CD4-positive, CD25-positive, alpha-beta regulatory T cell (primary cell): ENCODE results near the gene TMEM134. TPM values are rescaled to one million over a fixed set of nuclear protein-coding genes. Genes with fewer than 3 reads are reported as not detected.

Source experiments
- ATAC-seq, 2 donors: fragments of 150-1000 bp; cut with Tn5 transposase; one replicate each; pipeline ENCODE4 v1.10.0; 2021; ENCODE audit warnings: low read depth in 2 of 2, moderate number of reproducible peaks in 2 of 2, moderate library complexity in 1 of 2
- DNase-seq, 3 donors: peaks; one replicate each; pipeline versions ENCODE4 v3.0.0 to v3.0.0-alpha.2; 2012 to 2022; ENCODE audit warnings: mixed read lengths in 1 of 3
- H3K27ac ChIP-seq: one replicate; pipeline ENCODE4 v1.7.0; 2013; ENCODE audit warnings: mild to moderate bottlenecking, low read length; ENCODE audit not compliant: insufficient read depth, poor library complexity, severe bottlenecking
- H3K27me3 ChIP-seq: one replicate; pipeline ENCODE4 v1.7.0; 2013; ENCODE audit warnings: low read length; ENCODE audit not compliant: control insufficient read depth, insufficient read depth
- H3K36me3 ChIP-seq: one replicate; pipeline ENCODE4 v1.7.0; 2013; ENCODE audit warnings: mild to moderate bottlenecking, low read length, moderate library complexity; ENCODE audit not compliant: control insufficient read depth, insufficient read depth
- H3K4me1 ChIP-seq: 2 replicates; pipeline ENCODE4 v1.7.0; 2013; ENCODE audit warnings: mild to moderate bottlenecking, low read length; ENCODE audit not compliant: insufficient read depth, control insufficient read depth, poor library complexity, severe bottlenecking
- H3K4me3 ChIP-seq: one replicate; pipeline ENCODE4 v1.7.0; 2013; ENCODE audit warnings: low read depth, mild to moderate bottlenecking, low read length, moderate library complexity
- H3K9me3 ChIP-seq, 2 experiments: 1 replicate in 1 of 2; 2 replicates in 1 of 2; pipeline ENCODE4 v1.7.0; 2013; ENCODE audit warnings: low read length in 2 of 2, mild to moderate bottlenecking in 1 of 2, moderate library complexity in 1 of 2; ENCODE audit not compliant: control insufficient read depth in 2 of 2
- H3K27ac Mint-ChIP-seq, 3 donors: one replicate each; pipeline ENCODE4 v1.8.0; 2020 to 2022; ENCODE audit warnings: mild to moderate bottlenecking in 3 of 3, mixed read lengths in 3 of 3, moderate library complexity in 2 of 3
- H3K27me3 Mint-ChIP-seq: one replicate; pipeline ENCODE4 v1.8.0; 2022; ENCODE audit warnings: mild to moderate bottlenecking, mixed read lengths
- H3K36me3 Mint-ChIP-seq: one replicate; pipeline ENCODE4 v1.8.0; 2020; ENCODE audit warnings: mixed read lengths
- H3K4me1 Mint-ChIP-seq, 4 donors: one replicate each; pipeline ENCODE4 v1.8.0; 2020 to 2022; ENCODE audit warnings: mixed read lengths in 4 of 4, mild to moderate bottlenecking in 1 of 4
- H3K4me3 Mint-ChIP-seq, 4 donors: one replicate each; pipeline ENCODE4 v1.8.0; 2020 to 2022; ENCODE audit warnings: mild to moderate bottlenecking in 4 of 4, mixed read lengths in 4 of 4, moderate library complexity in 3 of 4
- H3K9me3 Mint-ChIP-seq, 7 donors: one replicate each; pipeline ENCODE4 v1.8.0; 2020 to 2022; ENCODE audit warnings: mixed read lengths in 7 of 7, mild to moderate bottlenecking in 3 of 7, moderate library complexity in 2 of 7
- polyA plus RNA-seq, 4 donors: library from polyadenylated mRNA; unstranded; fragments of 300-500 nt; fragmentation: Illumina TruSeq; gene quantifications; one replicate each; pipeline ENCODE4 v1.2.3, GENCODE V29; 2021
- total RNA-seq: library from RNA; stranded (reverse); gene quantifications from one replicate; pipeline ENCODE4 v1.2.3, GENCODE V29; 2022

Gene TMEM134
- total and polyA plus RNA-seq, 5 donors from 2014 or later, result 48.7 to 228 (median 158) TPM

DNA sequence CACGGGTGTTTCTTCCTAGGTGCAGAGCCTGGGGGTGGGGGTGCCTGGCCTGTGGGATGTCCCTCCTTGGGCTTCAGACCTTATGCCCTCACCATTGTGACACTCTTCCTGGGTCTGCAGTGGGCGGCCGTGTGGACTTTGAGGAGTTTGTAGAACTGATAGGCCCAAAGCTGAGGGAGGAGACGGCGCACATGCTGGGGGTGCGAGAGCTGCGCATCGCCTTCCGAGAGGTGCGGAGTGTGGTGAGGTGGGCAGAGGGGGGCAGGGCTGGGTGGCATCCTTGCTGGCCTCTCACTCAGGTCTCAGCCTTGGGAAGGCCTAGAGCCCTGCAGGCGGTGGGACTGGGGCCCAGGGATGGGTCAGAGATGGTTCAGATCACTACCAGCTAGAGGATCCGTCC lies 11.6 kb downstream of the TMEM134 start:
- Mint-ChIP-seq H3K36me3 (no peaks in the 10 kb centered on the region), H3K27me3 (peaks cover 6% of the 10 kb centered on the region), H3K27ac (no peak overlapping the region), H3K4me3 (no peak overlapping the region), H3K4me1 (peaks cover 5 to 18% (median 6%) of the 10 kb centered on the region in 4 donors), H3K9me3 (peaks cover 0 to 2% (median 0%) of the 10 kb centered on the region in 7 donors)
- no peak for ATAC-seq
- Histone ChIP-seq H3K27me3 (no peaks in the 10 kb centered on the region), H3K4me3 (no peak overlapping the region), H3K4me1 (no peaks in the 10 kb centered on the region), H3K27ac (no peak overlapping the region), H3K36me3 (no peaks in the 10 kb centered on the region), H3K9me3 (no peaks in the 10 kb centered on the region)
- DNase-seq, result no peak

DNA sequence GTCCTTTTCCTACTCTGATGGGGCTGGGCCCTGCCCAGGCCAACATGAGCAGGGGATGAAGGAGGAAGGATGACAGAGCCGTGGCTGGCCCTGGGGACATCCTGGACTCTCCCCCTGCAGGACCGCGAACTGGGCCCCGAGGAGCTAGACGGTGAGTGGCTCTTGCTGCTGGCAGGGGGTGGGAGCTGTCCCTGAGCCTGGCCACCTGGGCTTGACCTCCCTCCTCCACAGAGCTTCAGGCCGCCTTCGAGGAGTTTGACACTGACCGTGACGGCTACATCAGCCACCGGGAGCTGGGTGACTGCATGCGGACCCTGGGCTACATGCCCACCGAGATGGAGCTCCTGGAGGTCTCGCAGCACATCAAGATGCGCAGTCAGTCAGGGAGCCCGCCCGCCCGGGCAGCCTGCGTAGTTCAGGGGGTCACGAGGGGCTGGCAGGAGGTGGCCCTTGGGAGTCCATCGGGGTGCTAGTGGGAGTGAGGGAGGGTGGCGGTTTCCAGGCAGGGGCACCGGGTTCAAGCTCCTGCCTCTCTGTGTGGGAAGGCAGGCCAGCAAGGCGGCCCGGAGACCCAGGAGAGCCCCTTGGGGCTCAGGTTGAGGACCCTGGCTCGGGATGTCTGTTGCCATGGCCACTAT lies 12.9 kb downstream of the TMEM134 start:
- Mint-ChIP-seq H3K4me1 (peaks cover 5 to 18% (median 6%) of the 10 kb centered on the region in 4 donors), H3K27ac (no peak overlapping the region), H3K27me3 (peaks cover 6% of the 10 kb centered on the region), H3K36me3 (no peaks in the 10 kb centered on the region), H3K4me3 (no peak overlapping the region), H3K9me3 (peaks cover 0 to 2% (median 0%) of the 10 kb centered on the region in 7 donors)
- Histone ChIP-seq H3K36me3 (no peaks in the 10 kb centered on the region), H3K27me3 (no peaks in the 10 kb centered on the region), H3K4me1 (no peaks in the 10 kb centered on the region), H3K27ac (no peak overlapping the region), H3K4me3 (no peak overlapping the region), H3K9me3 (no peaks in the 10 kb centered on the region)
- ATAC-seq (no peak), DNase-seq (no peak)

DNA sequence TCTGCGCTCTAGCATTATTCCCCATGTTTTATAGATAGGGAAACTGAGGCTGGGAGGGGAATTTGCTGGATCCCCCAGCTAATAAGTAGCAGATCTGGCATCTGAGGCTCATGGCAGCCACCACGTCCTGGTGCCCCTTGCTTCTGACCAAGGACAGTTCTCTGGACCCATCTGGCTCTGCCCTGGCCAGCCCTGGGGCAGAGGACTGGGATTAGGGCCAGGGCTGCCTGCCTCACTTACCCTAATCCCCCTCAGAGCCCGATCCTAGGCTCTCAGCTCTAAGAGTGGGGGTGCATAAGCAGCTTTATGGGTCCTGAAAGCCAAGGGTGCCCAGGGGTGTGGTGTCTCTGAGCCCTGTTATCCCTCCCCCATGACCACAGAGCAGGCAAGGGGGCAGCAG lies 14.0 kb downstream of the TMEM134 start, which contains the start of gene CABP4:
Gene CABP4, plus strand, starts transcription at position 301 of the 400 bp plus-strand sequence. Its CDS starts 70 bp downstream, at position 371.
- Histone ChIP-seq H3K27me3 (no peaks in the 10 kb centered on the region), H3K4me1 (no peaks in the 10 kb centered on the region), H3K4me3 (no peak within 1 kb of the TSS), H3K9me3 (no peaks in the 10 kb centered on the region), H3K27ac (no peak within 1 kb of the TSS), H3K36me3 (no peaks in the 10 kb centered on the region)
- peaks cover 4 to 19% (median 5%) of the 10 kb centered on the region in 4 donors for H3K4me1 Mint-ChIP-seq
- peaks cover 6% of the 10 kb centered on the region for H3K27me3 Mint-ChIP-seq
- peak within 1 kb of the TSS in 1 of 3 donors; percentile 26 for H3K27ac Mint-ChIP-seq
- no peak for ATAC-seq
- no peaks in the 10 kb centered on the region for H3K36me3 Mint-ChIP-seq
- no peak within 1 kb of the TSS for H3K4me3 Mint-ChIP-seq
- H3K9me3 Mint-ChIP-seq, result peaks cover 0 to 2% (median 0%) of the 10 kb centered on the region in 7 donors
- no peak for DNase-seq

DNA sequence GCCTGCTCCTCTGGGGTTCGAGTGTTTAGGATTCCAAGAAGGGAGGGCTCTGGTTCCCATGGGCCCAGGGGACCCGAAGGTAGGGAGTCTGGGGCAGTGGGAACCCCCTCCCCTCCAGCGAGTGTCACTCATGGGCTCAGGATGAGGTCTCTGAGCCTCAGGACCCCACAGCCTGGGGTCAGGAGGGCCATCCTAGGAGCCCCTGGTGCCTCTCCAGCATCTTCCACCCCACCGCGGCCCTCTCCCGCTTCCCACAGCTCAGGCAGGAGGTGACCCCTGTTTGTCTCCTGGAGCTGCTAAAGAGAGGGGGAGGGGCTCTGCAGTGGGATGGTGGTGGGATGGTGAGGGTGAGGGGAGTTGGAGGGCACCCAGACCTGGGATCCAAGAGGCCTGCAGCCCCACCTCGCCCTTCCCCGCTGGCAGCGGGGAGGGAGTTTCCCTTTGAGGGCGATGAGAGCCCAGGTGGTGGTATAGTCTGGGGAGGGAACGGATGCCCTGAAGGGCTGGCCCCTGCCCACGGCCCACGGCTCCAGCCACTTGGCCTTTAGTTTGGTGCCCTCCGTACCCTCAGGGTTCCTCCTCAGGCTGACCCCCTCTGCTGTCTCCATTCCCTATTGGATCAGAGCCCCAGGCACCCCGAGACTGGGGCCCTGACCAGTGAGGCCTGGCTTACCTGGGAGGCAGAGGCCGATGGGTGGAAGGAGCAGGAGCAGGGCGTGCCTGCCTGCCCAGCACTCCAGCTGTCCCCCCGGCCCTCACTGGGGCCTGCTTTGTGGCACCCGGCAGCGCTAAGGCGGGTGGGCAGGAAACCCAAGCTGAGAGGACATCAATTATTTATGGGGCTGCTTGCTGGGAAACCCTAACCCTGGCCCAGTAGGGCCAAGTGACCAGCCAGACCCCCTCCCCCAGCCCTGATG lies 15.0 kb downstream of the TMEM134 start:
- Histone ChIP-seq H3K27me3 (no peaks in the 10 kb centered on the region), H3K9me3 (no peaks in the 10 kb centered on the region), H3K4me1 (peaks cover 6% of the 10 kb centered on the region), H3K36me3 (no peaks in the 10 kb centered on the region), H3K4me3 (no peak overlapping the region), H3K27ac (no peak overlapping the region)
- Mint-ChIP-seq H3K9me3 (no peaks in the 10 kb centered on the region), H3K27ac (no peak overlapping the region), H3K27me3 (peaks cover 1% of the 10 kb centered on the region), H3K36me3 (no peaks in the 10 kb centered on the region), H3K4me3 (no peak overlapping the region), H3K4me1 (peaks cover 0 to 17% (median 5%) of the 10 kb centered on the region in 4 donors)
- DNase-seq (no peak), ATAC-seq (no peak)

DNA sequence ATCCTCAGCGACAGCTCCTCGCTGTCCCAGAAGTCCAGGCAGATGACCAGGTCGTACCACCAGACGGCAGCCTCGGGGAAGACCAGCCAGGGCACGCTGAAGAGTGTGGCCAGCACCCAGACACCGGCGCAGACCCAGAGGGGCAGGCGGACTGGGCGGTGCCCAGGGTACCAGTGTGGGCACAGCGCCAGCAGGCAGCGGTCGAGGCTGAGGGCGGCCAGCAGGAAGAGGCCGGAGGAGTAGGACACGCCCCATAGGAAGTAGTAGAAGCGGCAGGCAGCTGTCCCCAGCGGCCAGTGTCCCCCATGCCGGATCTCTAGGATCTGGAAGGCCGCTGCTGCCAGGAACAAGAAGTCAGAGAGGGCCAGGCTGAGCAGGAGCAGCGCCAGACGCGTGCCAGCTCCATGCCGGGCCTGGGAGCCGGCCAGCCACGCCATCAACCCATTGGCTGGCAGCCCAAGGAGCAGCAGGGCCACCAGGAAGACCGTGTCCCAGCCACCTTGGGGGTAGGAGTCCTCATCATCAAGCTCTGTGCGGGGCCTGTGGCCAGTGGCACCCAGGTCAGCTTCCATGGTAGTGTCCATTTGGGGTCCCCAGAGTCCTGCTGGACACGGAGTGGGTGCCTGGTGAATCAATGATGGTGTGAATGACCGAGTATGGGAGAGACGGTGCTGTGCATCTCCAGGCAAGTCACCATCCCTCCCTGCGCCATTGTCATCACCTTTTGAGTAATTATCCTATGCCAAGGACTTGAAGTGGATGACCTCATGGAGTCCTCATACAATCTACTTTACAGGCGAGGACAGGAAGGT lies 16.7 kb downstream of the TMEM134 start, which contains the start of gene GPR152:
Gene GPR152, minus strand, starts transcription at position 589 of the 812 bp plus-strand sequence. Its CDS starts 5 bp downstream, at position 584.
- Mint-ChIP-seq H3K4me3 (no peak within 1 kb of the TSS), H3K9me3 (no peaks in the 10 kb centered on the region), H3K36me3 (no peaks in the 10 kb centered on the region), H3K27ac (no peak within 1 kb of the TSS), H3K4me1 (peaks cover 0 to 30% (median 13%) of the 10 kb centered on the region in 4 donors), H3K27me3 (no peaks in the 10 kb centered on the region)
- Histone ChIP-seq H3K36me3 (no peaks in the 10 kb centered on the region), H3K4me3 (no peak within 1 kb of the TSS), H3K9me3 (no peaks in the 10 kb centered on the region), H3K27ac (no peak within 1 kb of the TSS), H3K27me3 (no peaks in the 10 kb centered on the region), H3K4me1 (peaks cover 21% of the 10 kb centered on the region)
- ATAC-seq (no peak), DNase-seq (no peak)

DNA sequence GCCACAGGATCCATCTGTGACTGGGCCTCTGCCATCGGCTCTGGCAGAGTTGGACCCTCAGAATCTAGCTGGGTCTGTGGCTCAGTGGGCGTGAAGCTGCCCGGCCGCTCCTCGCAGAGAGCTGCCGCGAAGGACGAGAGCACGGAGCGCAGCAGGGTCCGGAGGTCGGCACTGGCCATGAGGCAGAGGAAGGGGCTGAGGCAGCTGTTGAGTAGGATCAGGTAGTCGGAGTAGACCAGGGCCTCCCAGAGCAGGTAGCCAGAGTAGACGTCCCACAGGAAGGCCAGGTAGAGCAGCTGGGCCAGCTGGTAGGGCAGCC lies 17.4 kb downstream of the TMEM134 start:
- H3K4me1 Mint-ChIP-seq, result peaks cover 0 to 36% (median 15%) of the 10 kb centered on the region in 4 donors
- DNase-seq, result no peak
- Histone ChIP-seq H3K4me3 (no peak overlapping the region), H3K4me1 (peaks cover 28% of the 10 kb centered on the region), H3K9me3 (no peaks in the 10 kb centered on the region), H3K27ac (no peak overlapping the region), H3K27me3 (no peaks in the 10 kb centered on the region), H3K36me3 (no peaks in the 10 kb centered on the region)
- H3K27me3 Mint-ChIP-seq, result no peaks in the 10 kb centered on the region
- no peaks in the 10 kb centered on the region for H3K36me3 Mint-ChIP-seq
- no peak overlapping the region for H3K4me3 Mint-ChIP-seq
- no peak for ATAC-seq
- H3K9me3 Mint-ChIP-seq, result no peaks in the 10 kb centered on the region
- H3K27ac Mint-ChIP-seq, result no peak overlapping the region

DNA sequence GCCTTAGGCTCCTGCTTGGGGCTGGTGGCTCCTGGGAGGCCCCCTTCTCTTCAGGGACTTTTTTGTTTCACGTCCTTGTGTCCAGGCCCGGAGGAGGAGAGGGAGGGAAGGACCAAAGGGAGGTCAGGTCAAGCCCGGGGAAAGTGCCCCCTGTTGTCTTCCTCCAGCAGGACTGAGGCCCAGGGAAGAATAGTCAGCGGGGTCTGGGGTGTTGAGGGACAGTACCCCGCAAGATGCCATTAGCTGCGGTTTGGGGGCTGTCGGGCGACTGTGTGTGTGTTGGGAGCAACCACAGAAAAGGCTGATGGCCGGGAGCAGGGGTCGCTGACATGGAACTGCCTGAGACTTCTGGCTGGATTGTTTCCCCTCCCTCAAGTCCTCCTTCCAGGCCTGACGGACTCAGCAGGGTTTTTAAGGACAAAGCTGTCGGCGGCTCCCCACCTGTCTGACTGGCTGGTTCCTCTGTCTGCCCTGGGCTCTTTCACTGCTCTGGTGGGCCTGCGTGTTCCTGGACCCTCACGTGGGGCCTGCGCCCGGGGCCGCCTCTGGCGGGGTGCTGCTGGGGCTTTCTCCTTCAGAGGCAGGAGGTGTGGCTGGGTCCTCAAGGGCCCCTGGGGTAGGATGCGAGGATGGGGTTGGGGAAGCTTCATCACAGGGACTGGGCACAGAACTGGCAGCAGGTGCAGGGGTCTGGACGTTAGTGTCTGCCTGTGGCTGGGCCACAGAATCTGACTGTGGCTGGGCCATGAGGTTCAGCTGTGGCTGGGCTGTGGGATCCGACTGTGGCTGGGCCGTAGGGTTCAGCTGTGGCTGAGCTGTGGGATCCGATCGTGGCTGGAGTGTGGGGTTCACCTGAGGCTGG lies 18.0 kb downstream of the TMEM134 start:
- ATAC-seq, result no peak

More for the DNA sequence above, 18.0 kb downstream of the TMEM134 start:
- H3K4me1 ChIP-seq, result peaks cover 34% of the 10 kb centered on the region
- H3K27me3 ChIP-seq, result no peaks in the 10 kb centered on the region
- H3K36me3 ChIP-seq, result no peaks in the 10 kb centered on the region
- no peak overlapping the region for H3K4me3 Mint-ChIP-seq
- H3K9me3 ChIP-seq, result no peaks in the 10 kb centered on the region
- H3K9me3 Mint-ChIP-seq, result no peaks in the 10 kb centered on the region
- H3K4me3 ChIP-seq, result no peak overlapping the region
- H3K27me3 Mint-ChIP-seq, result no peaks in the 10 kb centered on the region
- no peaks in the 10 kb centered on the region for H3K36me3 Mint-ChIP-seq
- no peak for DNase-seq
- H3K27ac ChIP-seq, result no peak overlapping the region
- peaks cover 5 to 41% (median 19%) of the 10 kb centered on the region in 4 donors for H3K4me1 Mint-ChIP-seq
- H3K27ac Mint-ChIP-seq, result no peak overlapping the region
